ENCODE data around the gene SHC1. TPM values are rescaled to one million over a fixed set of nuclear protein-coding genes. Genes with fewer than 3 reads are reported as not detected.

Gene SHC1
- total and polyA plus RNA-seq, 4 experiments from 2014 or later, result 36.4 to 81.7 (median 61.4) TPM

- Mint-ChIP-seq H3K9me3 (peaks cover 0 to 3% (median 0%) of the 10 kb centered on the region in 8 donors), H3K27ac (peak within 1 kb of the TSS; percentile 98 to 100 (median 100)), H3K4me3 (peak within 1 kb of the TSS; percentile 94 to 100 (median 98)), H3K4me1 (peaks cover 43 to 87% (median 74%) of the 10 kb centered on the region in 4 donors), H3K27me3 (no peaks in the 10 kb centered on the region), H3K36me3 (peaks cover 27 to 50% of the 10 kb centered on the region in 2 donors)
- peaks cover 75% of the 10 kb centered on the region for H3K4me1 ChIP-seq (ENCODE audit: insufficient read depth, low read length)
- H3K27me3 ChIP-seq (ENCODE audit: insufficient read depth, low read length), result no peaks in the 10 kb centered on the region
- peak within 1 kb of the TSS; percentile 80 to 90 for H3K4me3 ChIP-seq (ENCODE audit: low read length in 2 of 2)
- DNase-seq, result peak; percentile 92 to 94 (median 92)
- ChIA-PET CTCF (ENCODE audit: partially characterized antibody) (interaction anchor here (0.9 to 6.8 kb wide), 19 partner anchors 8 to 396 kb away, joined by 3 to 70 read pairs (median 4); partner anchors contain the start of genes ADAM15, CKS1B, FLAD1 and KRTCAP2), POLR2A (ENCODE audit: partially characterized antibody) (interaction anchor here (0.7 to 41.7 kb wide), 21 partner anchors 9 to 989 kb away, joined by 3 to 1543 read pairs (median 5); partner anchors contain the start of genes ADAM15, ADAR, CKS1B and CREB3L4)
- peak within 1 kb of the TSS; percentile 100 for H3K27ac ChIP-seq (ENCODE audit: low read depth, low read length)
- intact Hi-C loops (cut with micrococcal nuclease), result loop anchor here (1.0 to 2.0 kb wide), 6 partner anchors 18 to 397 kb away; partner anchors contain the start of genes CKS1B, UBE2Q1 and ZBTB7B
- H3K9me3 ChIP-seq (ENCODE audit: control insufficient read depth in 1 of 2, low read length in 2 of 2), result no peaks in the 10 kb centered on the region
- peaks cover 22% of the 10 kb centered on the region for H3K36me3 ChIP-seq (ENCODE audit: insufficient read depth, low read length)
Measured at GRCh38 chr1:154955718-154956543, 14.6 kb downstream of the SHC1 start, which contains the start of gene PBXIP1. PBXIP1 (minus strand) TSS chr1:154956099; CDS start chr1:154953721, 2,378 bp downstream.

DNA sequence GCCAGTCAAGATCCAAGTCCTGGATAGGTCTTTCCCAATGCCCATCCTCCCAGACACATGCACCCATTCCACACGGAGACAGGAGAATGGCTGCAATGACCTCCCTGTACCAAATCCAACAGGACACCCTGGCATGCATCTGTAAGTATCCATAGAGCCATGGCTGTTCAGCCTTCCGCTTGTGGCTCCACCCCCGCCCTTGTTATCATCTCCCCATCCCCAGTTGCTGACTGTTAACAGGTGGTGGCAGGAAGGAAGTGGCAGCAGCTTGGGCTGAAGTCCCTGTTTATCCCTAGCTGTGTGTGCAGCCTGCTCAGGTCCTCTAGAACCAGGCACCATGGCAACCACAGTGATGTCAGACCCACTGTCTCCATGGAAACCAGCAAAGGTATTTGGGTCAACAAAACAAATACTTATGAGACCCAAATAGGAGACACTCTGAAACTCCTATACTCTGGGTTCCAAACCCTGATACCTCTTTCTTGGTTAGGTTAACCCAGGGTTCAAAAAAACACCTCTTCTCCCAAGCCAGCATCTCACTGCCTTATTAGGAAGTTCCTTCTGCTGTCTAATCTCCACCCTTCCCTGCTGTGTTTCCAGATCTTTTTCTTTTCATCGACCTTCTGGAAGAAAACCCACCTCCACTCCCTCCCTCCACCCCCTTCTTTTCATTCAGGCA, 15.4 kb downstream of the SHC1 start:
- Mint-ChIP-seq H3K9me3 (peaks cover 0 to 3% (median 0%) of the 10 kb centered on the region in 8 donors), H3K27me3 (no peaks in the 10 kb centered on the region), H3K27ac (peak overlapping the region; percentile 98 to 100 (median 100)), H3K4me1 (peaks cover 43 to 87% (median 76%) of the 10 kb centered on the region in 4 donors), H3K4me3 (peak overlapping the region; percentile 94 to 100 (median 98)), H3K36me3 (peaks cover 30 to 52% of the 10 kb centered on the region in 2 donors)
- Histone ChIP-seq H3K9me3 (ENCODE audit: control insufficient read depth in 1 of 2, low read length in 2 of 2) (no peaks in the 10 kb centered on the region), H3K4me1 (ENCODE audit: insufficient read depth, low read length) (peaks cover 75% of the 10 kb centered on the region), H3K36me3 (ENCODE audit: insufficient read depth, low read length) (peaks cover 29% of the 10 kb centered on the region), H3K4me3 (ENCODE audit: low read length in 2 of 2) (peak overlapping the region; percentile 80 to 90), H3K27me3 (ENCODE audit: insufficient read depth, low read length) (no peaks in the 10 kb centered on the region), H3K27ac (ENCODE audit: low read depth, low read length) (peak overlapping the region; percentile 100)
- intact Hi-C loops (cut with micrococcal nuclease), result loop anchor here (1.0 to 2.0 kb wide), 6 partner anchors 18 to 396 kb away; partner anchors contain the start of genes CKS1B, UBE2Q1 and ZBTB7B
- POLR2A ChIA-PET (ENCODE audit: partially characterized antibody), result interaction anchor here (0.7 to 41.7 kb wide), 24 partner anchors 10 to 988 kb away, joined by 3 to 1543 read pairs (median 4); partner anchors contain the start of genes ADAM15, ADAR, CKS1B and CREB3L4
- DNase-seq, result peak; percentile 96 to 100 (median 98)
- CTCF ChIA-PET (ENCODE audit: partially characterized antibody), result interaction anchor here (0.9 to 6.8 kb wide), 20 partner anchors 9 to 395 kb away, joined by 3 to 70 read pairs (median 4); partner anchors contain the start of genes ADAM15, CKS1B, FLAD1 and KRTCAP2

DNA sequence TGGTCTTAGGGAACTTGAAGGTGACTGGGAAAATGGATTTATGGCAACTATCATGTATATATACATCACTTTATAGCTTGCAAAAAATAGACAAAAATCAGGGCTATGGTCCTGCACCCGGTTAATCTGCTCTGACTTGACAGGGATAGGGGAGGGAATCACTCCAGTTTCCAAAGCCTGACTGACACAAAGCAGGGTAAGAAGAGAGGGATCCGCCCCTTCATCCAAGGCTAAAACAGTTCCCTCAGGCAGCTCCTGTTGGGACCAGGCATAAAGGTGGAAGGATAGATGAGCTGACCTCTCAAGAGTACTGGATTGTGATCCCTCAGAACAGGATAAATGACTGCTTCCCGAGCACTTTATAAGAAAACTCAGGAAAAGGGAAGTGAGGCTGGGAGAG, 16.0 kb downstream of the SHC1 start:
- peak in 1 of 5 donors; percentile 41 for DNase-seq
- Mint-ChIP-seq H3K36me3 (peaks cover 31 to 52% of the 10 kb centered on the region in 2 donors), H3K4me3 (peak overlapping the region; percentile 94 to 100 (median 98)), H3K27ac (peak overlapping the region; percentile 98 to 100 (median 100)), H3K9me3 (peaks cover 0 to 3% (median 0%) of the 10 kb centered on the region in 8 donors), H3K4me1 (peaks cover 43 to 83% (median 74%) of the 10 kb centered on the region in 4 donors), H3K27me3 (no peaks in the 10 kb centered on the region)
- peak overlapping the region; percentile 100 for H3K27ac ChIP-seq (ENCODE audit: low read depth, low read length)
- no peaks in the 10 kb centered on the region for H3K27me3 ChIP-seq (ENCODE audit: insufficient read depth, low read length)
- intact Hi-C loops (cut with micrococcal nuclease), result loop anchor here (2.0 kb wide), 1 partner anchor 396 kb away; the partner anchor contains the start of gene UBE2Q1
- ChIA-PET POLR2A (ENCODE audit: partially characterized antibody) (interaction anchor here (0.7 to 41.7 kb wide), 16 partner anchors 11 to 987 kb away, joined by 3 to 1543 read pairs (median 5); partner anchors contain the start of genes ADAM15, ADAR, CKS1B and CREB3L4), CTCF (ENCODE audit: partially characterized antibody) (interaction anchor here (1.1 to 6.8 kb wide), 11 partner anchors 17 to 395 kb away, joined by 4 to 70 read pairs (median 9); partner anchors contain the start of genes ADAM15, CKS1B, KRTCAP2 and PMVK)
- no peaks in the 10 kb centered on the region for H3K9me3 ChIP-seq (ENCODE audit: control insufficient read depth in 1 of 2, low read length in 2 of 2)
- peaks cover 29% of the 10 kb centered on the region for H3K36me3 ChIP-seq (ENCODE audit: insufficient read depth, low read length)
- peak overlapping the region; percentile 80 to 90 for H3K4me3 ChIP-seq (ENCODE audit: low read length in 2 of 2)
- peaks cover 70% of the 10 kb centered on the region for H3K4me1 ChIP-seq (ENCODE audit: insufficient read depth, low read length)

DNA sequence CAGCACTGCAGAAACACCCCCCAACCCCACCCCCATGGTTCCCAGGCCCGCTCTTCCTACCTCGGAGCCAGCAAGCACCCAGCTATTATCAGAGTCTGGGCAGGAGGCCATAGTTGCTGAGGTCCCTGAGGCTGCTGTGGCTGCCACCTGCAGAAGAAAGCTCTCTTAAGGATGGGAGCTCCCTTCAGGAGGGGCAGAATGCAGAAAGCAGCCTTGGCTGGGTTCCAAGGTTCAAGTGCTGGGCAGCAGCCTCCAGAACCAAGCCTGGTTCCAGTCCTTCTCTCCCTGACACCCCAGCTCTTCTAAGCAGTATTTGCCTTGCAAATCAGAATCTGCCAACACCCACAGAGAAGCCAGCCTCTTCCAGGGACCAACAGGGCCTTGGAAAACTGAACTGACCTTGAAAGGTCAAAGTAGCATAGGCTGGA, 16.9 kb downstream of the SHC1 start:
- Mint-ChIP-seq H3K36me3 (peaks cover 39 to 60% of the 10 kb centered on the region in 2 donors), H3K4me3 (peak overlapping the region; percentile 94 to 100 (median 98)), H3K27me3 (no peaks in the 10 kb centered on the region), H3K27ac (peak overlapping the region; percentile 98 to 100 (median 100)), H3K9me3 (peaks cover 0 to 3% (median 0%) of the 10 kb centered on the region in 8 donors), H3K4me1 (peaks cover 48 to 91% (median 81%) of the 10 kb centered on the region in 4 donors)
- Histone ChIP-seq H3K4me1 (ENCODE audit: insufficient read depth, low read length) (peaks cover 73% of the 10 kb centered on the region), H3K4me3 (ENCODE audit: low read length in 2 of 2) (peak overlapping the region; percentile 80 to 90), H3K36me3 (ENCODE audit: insufficient read depth, low read length) (peaks cover 26% of the 10 kb centered on the region), H3K27me3 (ENCODE audit: insufficient read depth, low read length) (no peaks in the 10 kb centered on the region), H3K9me3 (ENCODE audit: control insufficient read depth in 1 of 2, low read length in 2 of 2) (no peaks in the 10 kb centered on the region), H3K27ac (ENCODE audit: low read depth, low read length) (peak overlapping the region; percentile 100)
- intact Hi-C loops (cut with micrococcal nuclease), result loop anchor here (2.0 kb wide), 1 partner anchor 395 kb away; the partner anchor contains the start of gene UBE2Q1
- ChIA-PET CTCF (ENCODE audit: partially characterized antibody) (interaction anchor here (4.8 to 6.8 kb wide), 3 partner anchors 16 to 63 kb away, joined by 30 to 70 read pairs (median 65); partner anchors contain the start of gene PMVK), POLR2A (ENCODE audit: partially characterized antibody) (interaction anchor here (1.5 to 41.7 kb wide), 5 partner anchors 12 to 348 kb away, joined by 3 to 1543 read pairs (median 58); partner anchors contain the start of genes CKS1B, FLAD1, LENEP and SHC1)
- peak in 1 of 5 donors; percentile 40 for DNase-seq

- Histone ChIP-seq H3K27ac (ENCODE audit: low read depth, low read length) (peak overlapping the region; percentile 100), H3K9me3 (ENCODE audit: control insufficient read depth in 1 of 2, low read length in 2 of 2) (no peaks in the 10 kb centered on the region), H3K36me3 (ENCODE audit: insufficient read depth, low read length) (peaks cover 27% of the 10 kb centered on the region), H3K27me3 (ENCODE audit: insufficient read depth, low read length) (no peaks in the 10 kb centered on the region), H3K4me3 (ENCODE audit: low read length in 2 of 2) (peak overlapping the region; percentile 15 to 80), H3K4me1 (ENCODE audit: insufficient read depth, low read length) (peaks cover 82% of the 10 kb centered on the region)
- Mint-ChIP-seq H3K9me3 (peaks cover 0 to 3% (median 0%) of the 10 kb centered on the region in 8 donors), H3K4me3 (peak overlapping the region; percentile 94 to 100 (median 98)), H3K27ac (peak overlapping the region; percentile 98 to 100 (median 100)), H3K27me3 (no peaks in the 10 kb centered on the region), H3K36me3 (peaks cover 42 to 61% of the 10 kb centered on the region in 2 donors), H3K4me1 (peaks cover 47 to 85% (median 77%) of the 10 kb centered on the region in 4 donors)
- ChIA-PET POLR2A (ENCODE audit: partially characterized antibody) (interaction anchor here (1.0 to 41.7 kb wide), 9 partner anchors 9 to 347 kb away, joined by 3 to 1543 read pairs (median 7); partner anchors contain the start of genes ADAM15, CKS1B, FLAD1 and KRTCAP2), CTCF (ENCODE audit: partially characterized antibody) (interaction anchor here (0.6 to 6.8 kb wide), 9 partner anchors 9 to 107 kb away, joined by 3 to 70 read pairs (median 4); partner anchors contain the start of genes ADAM15, PMVK and PYGO2)
- intact Hi-C loops (cut with micrococcal nuclease), result no loop called here
- DNase-seq, result peak in 1 of 5 donors; percentile 16
Measured at GRCh38 chr1:154952664-154953063, 17.9 kb downstream of the SHC1 start.
